Measurements from ENCODE around the gene HIVEP3.

DNA sequence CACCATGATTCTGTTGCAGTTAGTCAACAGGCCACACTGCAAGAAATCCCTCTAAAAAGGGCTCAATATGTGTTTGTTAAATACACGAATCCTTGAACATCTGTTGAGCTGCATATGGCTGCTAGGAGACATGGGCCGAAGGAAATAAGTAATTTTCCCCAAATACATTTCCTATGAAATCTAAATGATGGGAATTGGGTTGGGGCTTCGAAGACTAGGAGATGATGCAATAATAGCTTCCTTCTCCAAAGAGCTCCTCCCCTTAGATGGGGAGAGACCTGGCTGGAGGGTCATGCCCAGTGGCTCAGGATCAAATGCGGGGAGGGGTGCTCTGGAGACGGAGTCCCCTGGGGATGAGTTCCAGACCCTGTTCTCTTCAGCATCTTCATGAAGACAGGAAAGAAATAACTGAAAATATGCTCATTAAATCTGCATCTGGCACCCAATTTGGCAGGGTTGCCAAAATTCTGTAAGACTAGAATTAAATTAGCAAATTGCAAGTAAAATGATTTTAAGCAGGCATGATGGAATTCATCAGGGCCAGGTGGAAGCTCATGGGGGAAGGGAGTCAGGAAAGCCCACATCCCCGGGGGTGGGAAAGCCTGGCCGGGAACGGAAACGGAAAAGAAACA lies 269.2 kb downstream of the HIVEP3 start:
- TF ChIP-seq, protein P1, sequence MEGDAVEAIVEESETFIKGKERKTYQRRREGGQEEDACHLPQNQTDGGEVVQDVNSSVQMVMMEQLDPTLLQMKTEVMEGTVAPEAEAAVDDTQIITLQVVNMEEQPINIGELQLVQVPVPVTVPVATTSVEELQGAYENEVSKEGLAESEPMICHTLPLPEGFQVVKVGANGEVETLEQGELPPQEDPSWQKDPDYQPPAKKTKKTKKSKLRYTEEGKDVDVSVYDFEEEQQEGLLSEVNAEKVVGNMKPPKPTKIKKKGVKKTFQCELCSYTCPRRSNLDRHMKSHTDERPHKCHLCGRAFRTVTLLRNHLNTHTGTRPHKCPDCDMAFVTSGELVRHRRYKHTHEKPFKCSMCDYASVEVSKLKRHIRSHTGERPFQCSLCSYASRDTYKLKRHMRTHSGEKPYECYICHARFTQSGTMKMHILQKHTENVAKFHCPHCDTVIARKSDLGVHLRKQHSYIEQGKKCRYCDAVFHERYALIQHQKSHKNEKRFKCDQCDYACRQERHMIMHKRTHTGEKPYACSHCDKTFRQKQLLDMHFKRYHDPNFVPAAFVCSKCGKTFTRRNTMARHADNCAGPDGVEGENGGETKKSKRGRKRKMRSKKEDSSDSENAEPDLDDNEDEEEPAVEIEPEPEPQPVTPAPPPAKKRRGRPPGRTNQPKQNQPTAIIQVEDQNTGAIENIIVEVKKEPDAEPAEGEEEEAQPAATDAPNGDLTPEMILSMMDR (conservative IDR thresholded peaks at IDR 0.05; ENCODE audit: low read depth, low read length) = no peak
- TF ChIP-seq EZH2 (IDR thresholded peaks at IDR 0.05; ENCODE audit: borderline replicate concordance, low read depth, low read length, poor library complexity, severe bottlenecking) = no peak
